MM.1S (cell line): ENCODE measurements around the gene LITAF.

Experiments
- DNase-seq: peaks from one replicate; pipeline ENCODE4 v3.0.0-alpha.2; 2015
- H2AFZ ChIP-seq: fragments of 300-600 bp; sonication (generic); 2 replicates; pipeline ENCODE4 v1.6.0; 2016; ENCODE audit warnings: antibody characterized with exemption, low read length
- H3F3A ChIP-seq: fragments of 300-600 bp; sonication (generic); 2 replicates; pipeline ENCODE4 v1.6.1; 2016; ENCODE audit warnings: mild to moderate bottlenecking, antibody characterized with exemption, low read length, moderate library complexity, mixed read lengths; ENCODE audit not compliant: insufficient read depth
- H3K27ac ChIP-seq: fragments of 300-600 bp; sonication (generic); 2 replicates; pipeline ENCODE4 v1.5.1; 2016; ENCODE audit warnings: mild to moderate bottlenecking, low read length
- H3K27me3 ChIP-seq: fragments of 300-600 bp; sonication (generic); replicated peaks from 2 replicates; pipeline ENCODE4 v1.6.0; 2016; ENCODE audit warnings: low read length; ENCODE audit not compliant: insufficient read depth
- H3K36me3 ChIP-seq: fragments of 300-600 bp; sonication (generic); replicated peaks from 2 replicates; pipeline ENCODE4 v1.6.1; 2016; ENCODE audit warnings: mild to moderate bottlenecking, low read length, mixed read lengths; ENCODE audit not compliant: insufficient read depth
- H3K4me1 ChIP-seq: fragments of 300-600 bp; sonication (generic); 2 replicates; pipeline ENCODE4 v1.6.1; 2016; ENCODE audit warnings: low read length, mixed read lengths
- H3K4me2 ChIP-seq: fragments of 300-600 bp; sonication (generic); 2 replicates; pipeline ENCODE4 v1.6.0; 2016; ENCODE audit warnings: low read depth, low read length
- H3K4me3 ChIP-seq: fragments of 300-600 bp; sonication (generic); 2 replicates; pipeline ENCODE4 v1.5.1; 2016; ENCODE audit warnings: low read length, mixed read lengths
- H3K79me2 ChIP-seq: fragments of 300-600 bp; sonication (generic); 2 replicates; pipeline ENCODE4 v1.6.1; 2016; ENCODE audit warnings: mixed run types, low read length, mixed read lengths
- H3K9ac ChIP-seq: fragments of 300-600 bp; sonication (generic); 2 replicates; pipeline ENCODE4 v1.6.1; 2016; ENCODE audit warnings: low read length, mixed read lengths
- H3K9me2 ChIP-seq: fragments of 300-600 bp; sonication (generic); replicated peaks from 2 replicates; pipeline ENCODE4 v1.6.1; 2016; ENCODE audit warnings: mild to moderate bottlenecking, low read length, mixed read lengths; ENCODE audit not compliant: insufficient read depth
- H3K9me3 ChIP-seq: fragments of 300-600 bp; sonication (generic); replicated peaks from 2 replicates; pipeline ENCODE4 v1.6.1; 2016; ENCODE audit warnings: mild to moderate bottlenecking, low read length, mixed read lengths; ENCODE audit not compliant: insufficient read depth
- H4K20me1 ChIP-seq: fragments of 300-600 bp; sonication (generic); 2 replicates; pipeline ENCODE4 v1.6.1; 2016; ENCODE audit warnings: mild to moderate bottlenecking, low read length, moderate library complexity, mixed read lengths; ENCODE audit not compliant: insufficient read depth
- CTCF ChIP-seq: fragments of 300-600 bp; sonication (generic); IDR thresholded peaks from 2 replicates; pipeline ENCODE4 v1.5.1; 2016; ENCODE audit warnings: antibody characterized with exemption, low read length, mixed read lengths
- EZH2 ChIP-seq: fragments of 300-600 bp; sonication (generic); optimal IDR thresholded peaks from 2 replicates; pipeline ENCODE3; 2017; ENCODE audit warnings: low read depth, mild to moderate bottlenecking, antibody characterized with exemption, low read length, mixed read lengths
- EZH2phosphoT487 ChIP-seq: fragments of 300-600 bp; sonication (generic); IDR thresholded peaks from 2 replicates; pipeline ENCODE4 v1.6.1; 2018; ENCODE audit warnings: antibody characterized with exemption, low read length

The LITAF gene

DNA sequence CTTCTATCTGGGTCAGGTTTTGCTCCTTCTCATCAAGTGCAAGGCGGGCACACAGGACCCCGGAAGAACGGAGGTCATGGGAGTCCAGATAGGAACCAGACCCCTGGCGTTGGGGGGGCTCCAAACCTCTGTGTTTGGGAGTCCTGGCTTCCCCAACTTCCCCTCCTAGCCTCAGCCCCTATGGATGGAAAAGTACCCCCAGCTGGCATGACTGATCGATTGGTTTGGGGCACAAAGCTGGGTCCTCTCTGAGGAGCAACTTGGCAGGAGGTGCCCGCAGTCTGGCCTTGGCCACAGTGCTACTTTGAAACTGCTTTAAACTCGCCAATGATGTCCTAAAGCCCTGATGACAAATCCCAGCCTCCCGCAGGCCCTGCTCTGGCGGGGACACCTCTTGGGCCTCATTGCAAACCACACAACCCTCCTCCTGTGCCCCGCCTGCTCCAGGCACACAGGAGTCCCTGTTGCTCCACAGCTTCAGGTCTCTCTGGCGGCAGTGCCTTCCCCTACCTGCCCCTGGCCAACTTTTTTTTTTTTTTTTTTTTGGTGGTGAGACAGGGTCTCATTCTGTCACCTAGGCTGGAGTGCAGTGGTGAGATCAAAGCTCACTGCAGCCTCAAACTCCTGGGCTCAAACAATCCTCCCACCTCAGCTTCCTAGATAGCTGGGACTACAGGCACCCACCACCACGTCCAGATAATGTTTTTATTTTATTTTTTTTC, 43.5 kb upstream of the LITAF start:
- Histone ChIP-seq H3K9me2 (no peaks in the 10 kb centered on the region), H3F3A (no peaks in the 10 kb centered on the region), H3K27ac (no peak overlapping the region), H3K9me3 (no peaks in the 10 kb centered on the region), H3K79me2 (no peaks in the 10 kb centered on the region), H3K27me3 (no peaks in the 10 kb centered on the region), H3K4me1 (peaks cover 18% of the 10 kb centered on the region), H4K20me1 (no peaks in the 10 kb centered on the region), H3K9ac (no peak overlapping the region), H3K4me2 (no peak overlapping the region), H3K4me3 (no peak overlapping the region), H2AFZ (no peak overlapping the region), H3K36me3 (no peaks in the 10 kb centered on the region)
- DNase-seq = no peak
- no peak for TF ChIP-seq CTCF
- no peak for TF ChIP-seq EZH2phosphoT487
- no peak for TF ChIP-seq EZH2

DNA sequence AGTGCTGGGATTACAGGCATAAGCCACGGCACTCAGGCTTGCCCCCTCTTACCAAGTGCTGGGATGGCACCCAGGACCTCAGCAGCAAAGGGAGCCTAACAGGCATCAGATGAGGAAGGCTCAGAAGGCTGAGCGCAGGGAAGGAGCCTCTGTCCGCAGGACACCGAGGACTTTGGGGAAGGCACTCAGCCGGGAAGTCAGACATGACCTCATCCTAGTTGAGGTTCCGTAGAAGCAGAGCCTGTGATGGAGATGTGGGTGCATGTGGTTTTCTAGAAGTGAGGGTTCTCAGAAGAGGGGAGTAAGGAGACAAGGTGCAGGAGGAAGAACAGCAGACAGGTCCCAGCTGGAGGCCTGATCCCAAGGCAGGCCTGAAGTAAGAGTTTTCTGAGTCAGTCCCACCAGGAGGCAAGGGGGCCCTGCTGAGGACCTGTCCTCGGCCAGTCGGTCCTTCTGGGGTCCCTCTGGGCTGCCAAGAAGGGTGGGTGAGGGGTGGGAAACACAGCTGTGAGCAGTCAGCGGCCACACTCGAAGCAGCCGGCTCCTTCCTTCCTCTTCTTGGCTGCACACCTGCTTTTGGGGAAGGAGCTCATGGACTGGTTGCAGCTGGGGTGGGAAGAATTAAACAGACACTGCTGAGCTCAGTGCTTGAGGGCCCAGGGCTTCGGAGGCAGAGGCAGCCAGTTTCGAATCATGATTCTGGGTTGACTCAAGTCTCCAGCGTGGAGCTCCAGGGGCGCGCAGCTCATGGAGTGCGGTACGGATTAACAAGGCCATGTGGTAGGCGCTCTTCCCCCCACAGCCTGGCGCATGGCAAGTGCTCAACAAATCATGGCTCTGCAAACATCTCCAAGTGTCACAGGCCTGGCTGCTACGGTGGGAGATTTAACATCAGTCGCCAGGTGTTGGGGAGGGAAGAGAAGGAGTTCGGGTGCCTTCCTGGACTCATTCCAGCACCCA, 42.6 kb upstream of the LITAF start:
- no peak overlapping the region for H3K4me3 ChIP-seq
- TF ChIP-seq EZH2phosphoT487 (no peak), CTCF (no peak), EZH2 (no peak)
- peaks cover 7% of the 10 kb centered on the region; the same call in 1 of the 2 replicates for H3F3A ChIP-seq
- peaks cover 26% of the 10 kb centered on the region for H3K4me1 ChIP-seq
- H3K36me3 ChIP-seq = no peaks in the 10 kb centered on the region
- no peaks in the 10 kb centered on the region for H3K27me3 ChIP-seq
- no peak overlapping the region for H3K9ac ChIP-seq
- H3K9me3 ChIP-seq = no peaks in the 10 kb centered on the region
- no peaks in the 10 kb centered on the region for H3K9me2 ChIP-seq
- peak; percentile 12 for DNase-seq
- H4K20me1 ChIP-seq = no peaks in the 10 kb centered on the region
- H2AFZ ChIP-seq = peak overlapping the region; percentile 1; the same call in 1 of the 2 replicates
- peak overlapping the region; percentile 24; the same call in 1 of the 2 replicates for H3K27ac ChIP-seq
- H3K79me2 ChIP-seq = no peaks in the 10 kb centered on the region
- no peak overlapping the region for H3K4me2 ChIP-seq

DNA sequence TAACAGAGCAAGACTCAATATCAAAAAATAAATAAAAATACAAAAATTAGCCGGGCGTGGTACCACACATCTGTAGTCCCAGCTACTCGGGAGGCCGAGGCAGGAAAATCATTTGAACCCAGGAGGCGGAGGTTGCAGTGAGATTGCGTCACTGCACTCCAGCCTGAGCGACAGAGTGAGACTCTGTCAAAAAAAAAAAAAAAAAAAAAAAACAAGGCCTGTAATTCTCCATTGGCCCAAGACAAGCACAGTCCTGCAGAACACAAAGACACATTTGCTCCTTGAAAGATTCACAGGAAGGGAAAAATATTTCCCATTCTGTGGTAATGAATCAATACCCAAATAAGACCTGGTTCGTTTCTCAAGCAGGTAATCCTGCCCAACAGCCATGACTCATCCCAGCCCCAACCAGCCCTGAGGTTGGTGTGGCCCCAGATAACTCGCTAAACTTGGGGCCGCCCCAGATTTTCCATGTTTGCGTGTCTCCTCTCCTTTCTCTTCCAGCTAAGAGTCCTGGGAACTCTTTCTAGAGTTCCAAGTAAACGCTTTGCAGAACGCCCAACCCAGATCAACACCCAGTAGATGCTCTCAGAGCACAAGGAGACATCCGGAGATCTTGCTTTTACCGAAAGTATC, 41.2 kb upstream of the LITAF start:
- Histone ChIP-seq H3K4me2 (no peak overlapping the region), H3K4me3 (no peak overlapping the region), H3K27ac (no peak overlapping the region), H3K9me3 (no peaks in the 10 kb centered on the region), H3F3A (peaks cover 11% of the 10 kb centered on the region; the same call in 1 of the 2 replicates), H4K20me1 (no peaks in the 10 kb centered on the region), H3K36me3 (no peaks in the 10 kb centered on the region), H3K79me2 (no peaks in the 10 kb centered on the region), H3K4me1 (peaks cover 31% of the 10 kb centered on the region), H3K27me3 (no peaks in the 10 kb centered on the region), H3K9me2 (no peaks in the 10 kb centered on the region), H2AFZ (no peak overlapping the region), H3K9ac (no peak overlapping the region)
- DNase-seq = no peak
- TF ChIP-seq EZH2phosphoT487 (no peak), CTCF (no peak), EZH2 (no peak)
